Stimulated activated naive CD8-positive, alpha-beta T cell treated with anti-CD3 and anti-CD28 coated beads, Interleukin-15, Interleukin-2, amounts not matched to agents 100 U/mL and 50 U/mL, for 24 hours (primary cell): ENCODE measurements around the gene NECAB2.

Source experiments
- ATAC-seq: fragments of 150-1000 bp; cut with Tn5 transposase; one replicate; pipeline ENCODE4 v1.10.0; 2021
- DNase-seq: peaks from one replicate; pipeline ENCODE4 v3.0.0; 2021

NECAB2 gene

DNA sequence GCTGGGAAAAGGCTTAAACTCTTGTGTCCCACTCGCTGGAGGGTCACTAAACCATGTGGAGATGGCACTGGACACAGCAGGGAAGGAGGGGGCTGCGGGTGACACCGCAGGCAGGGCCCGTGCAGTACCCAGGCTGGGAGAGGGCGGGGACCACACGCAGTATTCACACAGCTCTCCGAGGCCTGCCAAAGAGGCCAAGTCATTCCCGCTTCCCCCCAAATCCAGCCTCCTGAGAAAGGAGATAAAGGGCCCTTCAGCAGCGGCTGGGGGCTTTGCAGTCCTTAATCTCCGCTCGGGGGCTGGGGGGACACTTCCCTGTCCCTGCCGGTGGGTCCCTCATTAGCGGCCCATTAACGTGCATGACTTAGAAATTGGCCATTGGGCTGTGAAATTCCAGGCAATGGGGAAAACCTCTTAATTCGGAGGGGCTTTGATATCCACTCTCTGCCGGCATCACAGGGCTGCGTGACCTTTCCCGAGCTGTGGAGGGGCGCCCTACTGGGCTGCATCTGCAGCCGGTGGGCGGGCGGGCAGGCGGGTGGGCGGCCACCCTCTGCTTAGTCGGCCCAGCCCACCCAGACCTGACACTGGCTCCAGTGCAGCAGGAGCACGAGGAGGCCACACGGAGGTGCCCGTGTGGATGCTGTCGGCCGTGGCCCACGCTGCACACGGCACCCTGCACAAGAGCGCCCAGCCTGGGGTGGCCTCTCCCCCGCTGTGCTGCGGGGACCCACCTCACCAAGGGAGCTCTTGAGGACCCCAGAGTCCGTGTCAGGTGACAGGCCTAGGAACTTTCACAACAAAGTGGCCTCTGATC lies 77.2 kb downstream of the NECAB2 start:
- ATAC-seq (no peak), DNase-seq (no peak)

DNA sequence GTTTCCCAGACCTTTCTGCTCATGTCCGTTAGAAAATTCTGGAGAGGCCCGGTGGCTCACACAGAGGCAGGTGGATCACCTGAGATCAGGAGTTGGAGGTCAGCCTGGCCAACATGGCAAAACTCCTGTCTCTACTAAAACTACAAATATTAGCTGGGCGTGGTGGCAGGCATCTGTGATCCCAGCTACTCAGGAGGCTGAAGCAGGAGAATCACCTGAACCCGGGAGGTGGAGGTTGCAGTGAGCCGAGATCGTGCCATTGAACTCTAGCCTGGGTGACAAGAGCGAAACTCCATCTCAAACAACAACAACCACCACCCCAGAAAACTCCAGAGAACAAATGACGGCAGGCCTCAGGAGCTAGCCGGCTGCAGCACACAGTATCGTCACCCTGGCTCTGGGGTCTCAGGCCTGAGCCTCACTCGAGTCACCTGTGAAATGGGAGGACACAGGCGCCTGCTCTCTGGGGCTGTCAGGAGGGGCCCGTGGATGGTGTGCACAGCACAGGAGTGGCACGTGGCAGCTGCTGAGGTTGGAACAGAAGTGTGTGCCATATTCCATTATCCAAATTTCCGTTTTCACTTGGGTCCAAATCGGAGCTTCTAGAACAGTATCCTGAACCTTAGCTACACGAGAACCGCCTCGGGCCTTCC lies 77.9 kb downstream of the NECAB2 start:
- no peak for DNase-seq
- ATAC-seq: no peak

DNA sequence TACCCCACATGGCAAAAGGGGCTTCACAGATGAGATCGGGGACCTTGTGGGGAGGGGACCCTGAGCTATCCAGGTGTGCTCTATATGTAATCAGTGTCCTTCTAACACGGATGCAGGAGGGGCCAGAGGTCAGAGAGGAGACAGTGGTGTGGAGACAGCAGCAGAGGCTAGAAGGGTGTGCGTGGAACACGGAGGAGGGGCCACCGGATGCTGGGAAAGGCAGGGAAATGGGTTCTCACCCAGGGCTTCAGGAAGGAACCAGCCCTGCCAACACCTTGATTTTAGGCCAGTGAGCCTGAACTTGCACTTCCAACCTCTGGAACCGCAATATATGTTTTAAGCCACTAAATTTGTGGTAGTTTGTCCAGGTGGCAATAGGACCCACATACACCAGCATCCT lies 79.2 kb downstream of the NECAB2 start:
- DNase-seq (no peak), ATAC-seq (no peak)

DNA sequence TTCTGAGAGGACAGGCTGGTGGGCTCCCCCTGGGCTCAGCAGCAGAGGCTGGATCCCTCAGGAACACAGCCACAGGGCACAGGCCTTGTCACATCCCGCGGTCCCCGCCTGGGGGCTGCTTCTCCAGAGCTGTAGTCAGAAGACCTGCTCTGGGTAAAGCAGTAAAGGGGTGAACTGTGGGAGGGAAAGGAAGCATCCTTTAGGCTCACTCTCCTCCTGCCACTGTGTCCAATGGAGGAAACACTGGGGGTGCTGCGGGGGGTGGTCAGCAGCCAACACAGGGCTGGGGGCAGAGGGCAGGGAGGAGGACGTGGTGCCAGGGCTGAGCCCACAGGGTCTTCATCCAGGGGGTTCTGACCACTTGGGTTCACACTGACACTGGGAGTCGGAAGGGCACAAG lies 79.6 kb downstream of the NECAB2 start:
- DNase-seq (no peak), ATAC-seq (no peak)

DNA sequence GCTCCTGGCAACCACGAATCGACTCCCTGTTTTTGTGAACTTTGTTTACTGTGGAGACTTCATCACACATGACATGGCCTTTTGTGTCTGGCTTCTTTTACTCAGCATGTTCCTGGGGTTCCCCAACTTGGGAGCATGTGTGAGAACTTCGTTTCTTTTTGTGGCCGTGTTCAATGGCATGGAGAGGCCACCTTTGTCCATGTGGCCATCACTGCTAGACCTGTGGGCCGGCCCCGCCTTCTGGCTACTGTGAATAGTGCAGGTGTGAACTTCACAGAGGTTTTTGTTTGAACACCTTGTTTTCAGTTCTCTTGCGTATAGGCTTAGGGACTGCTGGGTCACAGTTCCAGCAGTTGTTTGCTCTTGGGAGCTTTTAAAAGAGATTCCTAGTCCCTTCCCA lies 80.2 kb downstream of the NECAB2 start:
- DNase-seq (no peak), ATAC-seq (no peak)

DNA sequence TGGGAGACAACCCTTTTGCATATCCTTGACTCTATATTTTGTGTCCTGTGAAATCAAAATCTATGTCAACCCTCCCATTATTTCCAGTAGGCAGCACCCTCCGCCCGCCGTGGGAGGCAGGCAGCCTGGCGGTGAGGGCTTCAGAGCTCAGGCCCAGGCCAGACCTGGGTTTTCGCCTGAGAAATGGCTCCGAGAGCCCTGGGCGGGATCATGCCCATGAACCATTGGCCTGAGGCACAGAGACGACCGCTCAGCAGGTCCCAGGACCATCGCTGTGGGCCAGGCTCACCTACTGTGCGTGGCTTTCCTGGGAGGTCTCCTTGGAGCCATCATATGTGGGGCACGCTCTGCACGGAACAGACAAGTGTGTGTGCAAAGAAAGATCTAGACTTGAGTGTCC lies 80.8 kb downstream of the NECAB2 start:
- ATAC-seq (no peak), DNase-seq (no peak)

DNA sequence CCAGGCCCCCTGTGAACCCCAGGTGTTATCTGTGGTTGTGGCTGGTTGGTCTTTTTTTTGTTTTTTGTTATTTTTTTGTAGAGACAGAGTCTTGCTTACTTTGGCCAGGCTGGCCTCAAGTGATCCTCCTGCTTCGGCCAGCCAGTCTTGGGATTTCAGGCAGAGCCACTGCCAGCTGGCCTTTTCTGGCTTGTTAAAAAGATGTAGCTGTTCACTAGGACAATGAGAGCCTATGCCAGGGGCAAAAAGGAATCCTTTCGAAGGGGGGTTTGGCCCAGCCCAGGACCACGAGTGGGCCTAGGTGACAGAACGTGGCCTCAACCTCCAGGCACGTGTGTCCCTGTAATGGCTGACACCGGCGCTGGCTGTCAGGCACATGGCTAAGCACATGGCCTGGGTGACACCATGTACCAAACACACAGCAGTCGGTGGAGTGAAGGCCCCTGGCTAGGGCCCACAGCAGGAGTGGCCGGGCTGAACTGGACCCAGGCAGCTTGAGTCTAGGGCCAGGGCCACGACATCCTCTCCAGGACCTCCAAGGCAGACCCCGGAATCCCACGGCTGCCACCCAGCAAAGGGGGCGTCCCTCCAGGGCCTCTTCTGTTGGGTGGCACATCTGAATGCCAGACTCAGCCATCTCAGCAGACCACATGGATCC lies 81.5 kb downstream of the NECAB2 start:
- DNase-seq (no peak), ATAC-seq (peak; percentile 21)

DNA sequence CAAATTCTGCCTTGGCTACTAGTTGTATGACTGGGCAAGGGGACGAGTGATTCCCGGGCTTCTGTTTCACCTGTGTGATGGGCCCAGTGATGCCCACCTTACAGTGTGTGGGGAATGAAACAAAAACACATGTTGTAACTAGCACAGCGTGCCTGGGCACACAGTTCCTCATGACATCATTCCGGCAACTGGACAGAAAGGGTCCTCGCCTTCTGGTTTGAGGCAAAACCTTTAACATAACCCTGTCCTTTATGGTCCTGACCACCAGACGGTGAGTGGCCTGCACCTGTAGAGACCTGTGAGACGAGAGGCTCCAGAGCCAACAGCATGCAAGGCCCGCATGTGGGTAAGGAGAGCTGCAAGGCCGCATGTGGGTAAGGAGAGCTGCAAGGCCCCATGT lies 82.3 kb downstream of the NECAB2 start:
- no peak for ATAC-seq
- no peak for DNase-seq

DNA sequence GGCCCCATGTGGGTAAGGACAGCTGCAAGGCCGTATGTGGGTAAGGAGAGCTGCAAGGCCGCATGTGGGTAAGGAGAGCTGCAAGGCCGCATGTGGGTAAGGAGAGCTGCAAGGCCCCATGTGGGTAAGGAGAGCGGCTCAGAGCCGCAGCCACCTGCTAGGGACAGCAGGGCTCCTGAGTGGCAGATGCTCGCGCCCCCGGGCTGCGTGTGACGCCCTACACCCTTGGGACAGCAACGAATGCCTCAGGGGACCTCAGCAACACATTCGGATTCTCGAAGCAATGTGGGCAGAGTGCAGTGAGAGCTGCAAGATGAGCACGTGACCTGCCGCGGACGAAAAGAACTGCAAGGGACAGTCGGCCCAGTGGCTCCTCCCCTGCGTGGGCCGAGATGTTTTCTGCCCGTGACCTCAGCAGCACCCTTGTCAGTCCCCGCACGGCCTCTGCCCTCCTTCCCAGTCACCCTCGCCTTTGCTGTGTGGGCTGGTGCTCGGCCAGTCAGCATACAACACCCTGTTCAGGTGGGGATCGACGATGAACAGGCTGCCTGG lies 84.1 kb downstream of the NECAB2 start:
- DNase-seq: no peak
- no peak for ATAC-seq
